B cell (primary cell): Measurements from ENCODE around the gene SMAP1. TPM values are rescaled to one million over a fixed set of nuclear protein-coding genes. Genes with fewer than 3 reads are reported as not detected.

ENCODE experiments used
- ATAC-seq: fragments of 200-7000 bp; cut with Tn5 transposase; one replicate; pipeline ENCODE4 v1.10.0; 2021; ENCODE audit warnings: low read depth, mild to moderate bottlenecking, moderate number of reproducible peaks, moderate library complexity
- CTCF ChIA-PET: fragments of 350-600 bp; sonication (Branson Sonifier 250); formaldehyde crosslinking; loops from one replicate; lab custom pipeline; 2021; ENCODE audit warnings: antibody characterized with exemption, inconsistent platforms; lab: Charles Lee
- POLR2A ChIA-PET: fragments of 350-600 bp; sonication (Branson Sonifier 250); formaldehyde crosslinking; loops from one replicate; lab custom pipeline; 2021; ENCODE audit warnings: antibody characterized with exemption; lab: Charles Lee
- DNase-seq: peaks from one replicate; pipeline ENCODE4 v3.0.0; 2013
- H2AFZ ChIP-seq: 2 replicates; pipeline ENCODE4 v1.6.1; 2012; ENCODE audit warnings: mild to moderate bottlenecking, low read depth, low read length; ENCODE audit not compliant: insufficient read depth, poor library complexity, severe bottlenecking
- H3K27ac ChIP-seq, 2 donors: 1 replicate in 1 of 2; 2 replicates in 1 of 2; pipeline ENCODE4 v1.5.1; 2012 to 2013; ENCODE audit warnings: low read length in 2 of 2, mild to moderate bottlenecking in 2 of 2, moderate library complexity in 1 of 2
- H3K27me3 ChIP-seq, 4 experiments: fragments of 200-600 bp in 1 of 4; sonication (generic) in 1 of 4; replicated peaks in 1 of 4; 1 replicate in 2 of 4; 2 replicates in 2 of 4; pipeline versions ENCODE4 v1.6.1 to v1.7.0; 2013 to 2016; ENCODE audit warnings: low read length in 3 of 4, mild to moderate bottlenecking in 2 of 4, mixed read lengths in 1 of 4, moderate library complexity in 1 of 4; ENCODE audit not compliant: insufficient read depth in 4 of 4, control insufficient read depth in 3 of 4; ENCODE audit errors: control extremely low read depth in 1 of 4
- H3K36me3 ChIP-seq, 2 experiments: replicated peaks in 1 of 2; 1 replicate in 1 of 2; 2 replicates in 1 of 2; pipeline versions ENCODE4 v1.6.1 to v1.7.1; 2013; ENCODE audit warnings: low read length in 1 of 2; ENCODE audit not compliant: insufficient read depth in 2 of 2, control insufficient read depth in 1 of 2; ENCODE audit errors: control extremely low read depth in 1 of 2, extremely low read depth in 1 of 2
- H3K4me1 ChIP-seq, 2 donors: fragments of 200-600 bp in 1 of 2; sonication (generic) in 1 of 2; 1 replicate in 1 of 2; 2 replicates in 1 of 2; pipeline versions ENCODE4 v1.5.1 to v1.6.1; 2013 to 2017; ENCODE audit warnings: low read length in 2 of 2; ENCODE audit not compliant: control insufficient read depth in 2 of 2, insufficient read depth in 2 of 2
- H3K4me2 ChIP-seq: replicated peaks from 2 replicates; pipeline ENCODE3; 2012; ENCODE audit warnings: mild to moderate bottlenecking, low read depth, low read length; ENCODE audit not compliant: poor library complexity, severe bottlenecking
- H3K4me3 ChIP-seq, 5 experiments: fragments of 200-600 bp in 1 of 5; sonication (generic) in 1 of 5; 1 replicate in 3 of 5; 2 replicates in 2 of 5; pipeline versions ENCODE4 v1.5.1 to v1.7.0; 2011 to 2016; ENCODE audit warnings: low read length in 4 of 5, mild to moderate bottlenecking in 4 of 5, low read depth in 2 of 5, control low read depth in 1 of 5, moderate library complexity in 1 of 5; ENCODE audit not compliant: insufficient read depth in 1 of 5; ENCODE audit errors: control extremely low read depth in 1 of 5, extremely low read depth in 1 of 5
- H3K79me2 ChIP-seq: fragments of 200-600 bp; sonication (generic); one replicate; pipeline ENCODE4 v1.6.0; 2016; ENCODE audit warnings: low read length; ENCODE audit not compliant: control insufficient read depth, insufficient read depth
- H3K9ac ChIP-seq: fragments of 200-600 bp; sonication (generic); 2 replicates; pipeline ENCODE4 v1.6.1; 2017; ENCODE audit warnings: mild to moderate bottlenecking, low read length, moderate library complexity
- H3K9me3 ChIP-seq, 3 donors: one replicate each; pipeline versions ENCODE4 v1.6.1 to v1.7.1; 2013; ENCODE audit warnings: low read length in 2 of 3; ENCODE audit not compliant: control insufficient read depth in 2 of 3, insufficient read depth in 1 of 3; ENCODE audit errors: control extremely low read depth in 1 of 3
- H4K20me1 ChIP-seq: 2 replicates; pipeline ENCODE4 v1.6.0; 2012; ENCODE audit warnings: mild to moderate bottlenecking, low read length; ENCODE audit not compliant: insufficient read depth, control insufficient read depth, poor library complexity, severe bottlenecking
- H3K27ac Mint-ChIP-seq: one replicate; pipeline ENCODE4 v1.8.0; 2021; ENCODE audit warnings: mixed read lengths
- H3K27me3 Mint-ChIP-seq: one replicate; pipeline ENCODE4 v1.8.0; 2021; ENCODE audit warnings: mixed read lengths
- H3K4me1 Mint-ChIP-seq: one replicate; pipeline ENCODE4 v1.8.0; 2021; ENCODE audit warnings: mixed read lengths
- H3K4me3 Mint-ChIP-seq: one replicate; pipeline ENCODE4 v1.8.0; 2021; ENCODE audit warnings: mixed read lengths
- H3K9me3 Mint-ChIP-seq: one replicate; pipeline ENCODE4 v1.8.0; 2022; ENCODE audit warnings: mixed read lengths; ENCODE audit not compliant: insufficient read depth
- EZH2 ChIP-seq: IDR thresholded peaks from 2 replicates; pipeline ENCODE4 v1.6.1; 2012; ENCODE audit warnings: borderline replicate concordance, low read depth, mild to moderate bottlenecking, moderate library complexity, low read length; ENCODE audit not compliant: insufficient read depth, poor library complexity, severe bottlenecking
- WGBS: methylation state at CpG from one replicate; pipeline ENCODE4 v1.1.5; 2013; ENCODE audit warnings: missing lambda C conversion rate; ENCODE audit not compliant: insufficient coverage; 5-methylcytosine and 5-hydroxymethylcytosine counted together
- intact Hi-C: fragments of 100-400 bp; cut with micrococcal nuclease; formaldehyde crosslinking; loops from one replicate; pipeline ENCODE4 v1.10.0; 2022
- polyA plus RNA-seq: library from polyadenylated mRNA; depleted of rRNA; stranded (reverse); fragments of >200 nt; gene quantifications from 2 replicates; pipeline ENCODE4 v1.2.3, GENCODE V29; 2012
- total RNA-seq, 2 donors: library from RNA; stranded (reverse); fragments of 120-200 nt in 1 of 2; gene quantifications; 1 replicate in 1 of 2; 2 replicates in 1 of 2; pipeline versions ENCODE4 v1.2.3 to v1.2.4, GENCODE V29; 2013 to 2022
- TF ChIP-seq, protein P1 (sequence below): fragments of 200-600 bp; IDR thresholded peaks from one replicate; pipeline ENCODE4 v1.8.0; 2022; ENCODE audit warnings: antibody characterized with exemption, mild to moderate bottlenecking

Gene SMAP1
- total and polyA plus RNA-seq, 2 donors (not counting 1 experiment from before 2014, with no cell fraction given): 11.0 to 21.7 TPM

DNA sequence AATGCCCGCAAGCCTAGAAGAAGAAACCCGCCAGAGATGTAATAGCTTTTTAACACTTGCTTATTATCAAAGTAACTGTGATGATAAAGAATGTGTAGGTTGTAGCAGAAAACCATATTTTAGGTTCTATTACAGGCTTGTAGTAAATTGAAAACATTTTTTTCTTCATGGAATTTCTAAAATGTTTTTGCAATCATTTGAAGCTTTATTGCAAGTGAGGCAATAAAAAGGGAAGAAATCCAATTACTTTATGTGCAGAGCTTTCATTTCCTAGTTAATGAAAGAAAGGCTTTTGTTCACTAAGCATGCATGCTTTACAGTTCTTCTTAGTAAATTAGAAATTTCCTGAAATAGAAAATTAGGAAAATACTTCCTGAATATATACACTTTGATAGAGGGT, 154.1 kb downstream of the SMAP1 start:
- POLR2A ChIA-PET: no interaction called here
- DNase-seq: no peak
- H3K9me3 ChIP-seq: peaks cover 0 to 12% (median 2%) of the 10 kb centered on the region in 3 donors
- Mint-ChIP-seq H3K9me3 (peaks cover 5% of the 10 kb centered on the region), H3K27ac (no peak overlapping the region), H3K27me3 (no peaks in the 10 kb centered on the region), H3K4me1 (peaks cover 5% of the 10 kb centered on the region), H3K4me3 (no peak overlapping the region)
- intact Hi-C loops: no loop called here
- no peak overlapping the region for H3K27ac ChIP-seq
- no peak for ATAC-seq
- H3K79me2 ChIP-seq: peaks cover 4% of the 10 kb centered on the region
- H3K4me2 ChIP-seq: no peak overlapping the region
- H3K4me1 ChIP-seq: peaks cover 3 to 7% of the 10 kb centered on the region in 2 donors
- WGBS: no CpG with 5 or more reads among the region's 2 CpGs
- H3K27me3 ChIP-seq: no peaks in the 10 kb centered on the region
- H4K20me1 ChIP-seq: no peaks in the 10 kb centered on the region
- no peak overlapping the region for H3K9ac ChIP-seq
- no peak overlapping the region for H2AFZ ChIP-seq
- H3K4me3 ChIP-seq: no peak overlapping the region
- TF ChIP-seq EZH2: no peak
- TF ChIP-seq, protein P1, sequence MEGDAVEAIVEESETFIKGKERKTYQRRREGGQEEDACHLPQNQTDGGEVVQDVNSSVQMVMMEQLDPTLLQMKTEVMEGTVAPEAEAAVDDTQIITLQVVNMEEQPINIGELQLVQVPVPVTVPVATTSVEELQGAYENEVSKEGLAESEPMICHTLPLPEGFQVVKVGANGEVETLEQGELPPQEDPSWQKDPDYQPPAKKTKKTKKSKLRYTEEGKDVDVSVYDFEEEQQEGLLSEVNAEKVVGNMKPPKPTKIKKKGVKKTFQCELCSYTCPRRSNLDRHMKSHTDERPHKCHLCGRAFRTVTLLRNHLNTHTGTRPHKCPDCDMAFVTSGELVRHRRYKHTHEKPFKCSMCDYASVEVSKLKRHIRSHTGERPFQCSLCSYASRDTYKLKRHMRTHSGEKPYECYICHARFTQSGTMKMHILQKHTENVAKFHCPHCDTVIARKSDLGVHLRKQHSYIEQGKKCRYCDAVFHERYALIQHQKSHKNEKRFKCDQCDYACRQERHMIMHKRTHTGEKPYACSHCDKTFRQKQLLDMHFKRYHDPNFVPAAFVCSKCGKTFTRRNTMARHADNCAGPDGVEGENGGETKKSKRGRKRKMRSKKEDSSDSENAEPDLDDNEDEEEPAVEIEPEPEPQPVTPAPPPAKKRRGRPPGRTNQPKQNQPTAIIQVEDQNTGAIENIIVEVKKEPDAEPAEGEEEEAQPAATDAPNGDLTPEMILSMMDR: no peak
- CTCF ChIA-PET: interaction anchor here (0.6 to 1.1 kb wide), 2 partner anchors 22 to 37 kb away, joined by 3 read pairs; no protein-coding TSS in a partner anchor
- peaks cover 0 to 8% of the 10 kb centered on the region in 2 experiments for H3K36me3 ChIP-seq

DNA sequence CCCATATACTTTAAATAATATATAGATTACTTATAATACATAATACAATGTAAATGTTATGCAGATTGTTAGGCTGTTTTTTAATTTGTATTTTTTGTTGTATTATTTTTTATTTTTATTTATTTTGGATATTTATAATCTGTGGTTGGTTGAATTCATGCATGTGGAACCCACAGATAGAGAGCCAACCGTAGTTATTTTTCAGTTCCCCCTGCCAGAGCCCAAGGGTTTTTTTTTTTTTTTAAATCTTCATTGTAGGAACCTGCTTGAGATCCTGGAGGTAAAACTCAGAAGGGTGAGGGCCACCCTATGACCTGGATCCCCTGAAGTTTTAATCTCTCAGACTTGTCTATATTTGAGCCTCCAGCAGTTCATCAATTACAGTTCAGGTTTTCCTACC, 156.0 kb downstream of the SMAP1 start:
- POLR2A ChIA-PET: no interaction called here
- Mint-ChIP-seq H3K4me1 (peaks cover 5% of the 10 kb centered on the region), H3K9me3 (peaks cover 5% of the 10 kb centered on the region), H3K4me3 (no peak overlapping the region), H3K27me3 (no peaks in the 10 kb centered on the region), H3K27ac (no peak overlapping the region)
- Histone ChIP-seq H3K79me2 (peaks cover 4% of the 10 kb centered on the region), H3K27me3 (no peaks in the 10 kb centered on the region), H2AFZ (no peak overlapping the region), H3K9me3 (peaks cover 0 to 12% (median 2%) of the 10 kb centered on the region in 3 donors), H3K36me3 (peaks cover 0 to 8% of the 10 kb centered on the region in 2 experiments), H4K20me1 (no peaks in the 10 kb centered on the region), H3K4me2 (no peak overlapping the region), H3K27ac (no peak overlapping the region), H3K4me3 (no peak overlapping the region), H3K9ac (no peak overlapping the region), H3K4me1 (peaks cover 3 to 7% of the 10 kb centered on the region in 2 donors)
- CTCF ChIA-PET: no interaction called here
- intact Hi-C loops: no loop called here
- DNase-seq (no peak), ATAC-seq (no peak)
- no CpG with 5 or more reads among the region's 1 CpG for WGBS
- TF ChIP-seq, protein P1: no peak
- no peak for TF ChIP-seq EZH2
